Testis (tissue), 3 donors: ENCODE measurements around the gene NKX1-2. TPM values are rescaled to one million over a fixed set of nuclear protein-coding genes. Genes with fewer than 3 reads are reported as not detected.

Source experiments
- DNase-seq: peaks from one replicate; pipeline ENCODE4 v3.0.0-alpha.2; 2019
- H3K27ac ChIP-seq, 2 donors: fragments of 200-600 bp; sonication (generic); one replicate each; pipeline ENCODE4 v1.5.1; 2019
- H3K27me3 ChIP-seq: fragments of 200-600 bp; sonication (generic); one replicate; pipeline ENCODE4 v1.5.1; 2019
- H3K36me3 ChIP-seq: fragments of 200-600 bp; sonication (generic); one replicate; pipeline ENCODE4 v1.5.1; 2017; ENCODE audit warnings: low read depth; ENCODE audit errors: missing control alignments
- H3K4me1 ChIP-seq: fragments of 200-600 bp; sonication (generic); one replicate; pipeline ENCODE4 v1.5.1; 2019
- H3K4me3 ChIP-seq, 2 donors: fragments of 200-600 bp; sonication (generic); one replicate each; pipeline ENCODE4 v1.5.1; 2017 to 2019
- H3K9me3 ChIP-seq: fragments of 200-600 bp; sonication (generic); one replicate; pipeline ENCODE4 v1.5.1; 2017
- POLR2A ChIP-seq: fragments of 450-650 bp; IDR thresholded peaks from one replicate; pipeline ENCODE4 v1.6.1; 2017; ENCODE audit warnings: antibody characterized with exemption, mild to moderate bottlenecking, moderate library complexity
- WGBS, 2 donors: methylation state at CpG; one replicate each; pipeline ENCODE4 v1.1.5; 2018; 5-methylcytosine and 5-hydroxymethylcytosine counted together
- intact Hi-C: fragments of 100-400 bp; cut with DNase I; formaldehyde crosslinking; loops from one replicate; pipeline ENCODE4 v1.15.1; 2023; ENCODE audit warnings: low total_unique reads
- polyA plus RNA-seq: library from polyadenylated mRNA; stranded (reverse); fragments of 350-450 nt; fragmentation: Illumina TruSeq; extraction: RNeasy Lipid Tissue Mini Kit (QIAGEN cat#74804); gene quantifications from one replicate; pipeline ENCODE4 v1.2.3, GENCODE V29; 2014; ENCODE audit warnings: low read depth, low replicate concordance; ENCODE audit not compliant: insufficient read depth
- total RNA-seq, 2 donors: library from RNA; depleted of rRNA; stranded (reverse); fragments of >200 nt; gene quantifications; one replicate each; pipeline ENCODE4 v1.2.3, GENCODE V29; 2016
- TF ChIP-seq, protein P1 (sequence below), 3 experiments: fragments of 450-650 bp in 2 of 3; fragments of 200-600 bp in 1 of 3; sonication (generic) in 1 of 3; IDR thresholded peaks; one replicate each; pipeline ENCODE4 v1.5.1; 2016 to 2019; ENCODE audit warnings: antibody characterized with exemption in 3 of 3, mild to moderate bottlenecking in 2 of 3, moderate library complexity in 1 of 3

Gene NKX1-2
- total and polyA plus RNA-seq, 3 donors from 2014 or later: 0.06 to 0.08 TPM; not detected in 1

DNA sequence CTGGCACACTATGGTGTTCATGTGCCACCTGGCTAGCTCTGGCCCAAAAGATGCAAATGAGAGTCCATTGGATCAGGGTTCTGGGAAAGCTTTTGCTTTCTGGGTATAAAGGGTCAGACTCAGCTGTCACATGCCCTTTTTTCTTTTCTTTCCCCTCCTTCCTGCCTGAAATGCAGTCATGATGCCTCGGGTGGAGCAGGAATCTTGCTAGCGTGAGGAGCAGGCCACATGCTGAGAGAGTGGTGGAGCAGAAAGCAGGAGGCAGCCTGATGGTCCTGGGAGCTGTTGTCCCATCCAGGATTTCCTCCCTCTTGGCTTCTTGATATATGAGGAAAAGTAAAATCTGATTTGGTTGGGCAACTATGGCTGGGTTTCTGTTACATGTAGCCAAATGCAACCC, 9.1 kb upstream of the NKX1-2 start:
- 80 to 95% methylated on average over 2 of the region's 2 CpGs for WGBS, 2 donors
- intact Hi-C loops: no loop called here
- TF ChIP-seq POLR2A: no peak
- TF ChIP-seq, protein P1, sequence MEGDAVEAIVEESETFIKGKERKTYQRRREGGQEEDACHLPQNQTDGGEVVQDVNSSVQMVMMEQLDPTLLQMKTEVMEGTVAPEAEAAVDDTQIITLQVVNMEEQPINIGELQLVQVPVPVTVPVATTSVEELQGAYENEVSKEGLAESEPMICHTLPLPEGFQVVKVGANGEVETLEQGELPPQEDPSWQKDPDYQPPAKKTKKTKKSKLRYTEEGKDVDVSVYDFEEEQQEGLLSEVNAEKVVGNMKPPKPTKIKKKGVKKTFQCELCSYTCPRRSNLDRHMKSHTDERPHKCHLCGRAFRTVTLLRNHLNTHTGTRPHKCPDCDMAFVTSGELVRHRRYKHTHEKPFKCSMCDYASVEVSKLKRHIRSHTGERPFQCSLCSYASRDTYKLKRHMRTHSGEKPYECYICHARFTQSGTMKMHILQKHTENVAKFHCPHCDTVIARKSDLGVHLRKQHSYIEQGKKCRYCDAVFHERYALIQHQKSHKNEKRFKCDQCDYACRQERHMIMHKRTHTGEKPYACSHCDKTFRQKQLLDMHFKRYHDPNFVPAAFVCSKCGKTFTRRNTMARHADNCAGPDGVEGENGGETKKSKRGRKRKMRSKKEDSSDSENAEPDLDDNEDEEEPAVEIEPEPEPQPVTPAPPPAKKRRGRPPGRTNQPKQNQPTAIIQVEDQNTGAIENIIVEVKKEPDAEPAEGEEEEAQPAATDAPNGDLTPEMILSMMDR (IDR thresholded peaks at IDR 0.05): no peak

DNA sequence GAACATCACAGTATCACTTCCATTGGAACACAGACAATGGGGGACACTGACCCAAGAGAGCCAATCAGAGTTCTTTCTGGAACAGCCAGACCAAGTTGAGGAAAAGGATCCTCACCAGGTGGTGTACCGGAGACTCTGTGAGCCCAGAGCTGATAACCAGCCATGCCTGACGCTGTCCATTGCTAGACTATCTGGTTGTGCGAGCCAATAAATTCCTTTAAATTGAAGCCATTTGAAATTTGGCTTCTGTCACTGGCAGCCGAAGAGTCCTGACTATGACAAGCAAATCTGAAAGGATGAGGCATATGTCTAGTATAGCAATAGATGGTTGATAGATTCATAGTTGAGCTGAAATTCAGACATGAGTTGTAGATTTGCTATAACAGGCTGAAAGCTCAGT, 8.6 kb upstream of the NKX1-2 start:
- Histone ChIP-seq H3K9me3 (no peaks in the 10 kb centered on the region), H3K27ac (no peak overlapping the region), H3K36me3 (no peaks in the 10 kb centered on the region), H3K4me3 (no peak overlapping the region), H3K4me1 (no peaks in the 10 kb centered on the region), H3K27me3 (no peaks in the 10 kb centered on the region)
- no peak for DNase-seq
- TF ChIP-seq POLR2A: no peak
- TF ChIP-seq, protein P1 (IDR thresholded peaks at IDR 0.05): no peak
- intact Hi-C loops: no loop called here
- 85 to 91% methylated on average over 4 of the region's 4 CpGs for WGBS, 2 donors

More for the DNA sequence above, 9.1 kb upstream of the NKX1-2 start:
- no peak for DNase-seq
- Histone ChIP-seq H3K27ac (no peak overlapping the region), H3K9me3 (no peaks in the 10 kb centered on the region), H3K36me3 (no peaks in the 10 kb centered on the region), H3K27me3 (no peaks in the 10 kb centered on the region), H3K4me3 (no peak overlapping the region), H3K4me1 (no peaks in the 10 kb centered on the region)

DNA sequence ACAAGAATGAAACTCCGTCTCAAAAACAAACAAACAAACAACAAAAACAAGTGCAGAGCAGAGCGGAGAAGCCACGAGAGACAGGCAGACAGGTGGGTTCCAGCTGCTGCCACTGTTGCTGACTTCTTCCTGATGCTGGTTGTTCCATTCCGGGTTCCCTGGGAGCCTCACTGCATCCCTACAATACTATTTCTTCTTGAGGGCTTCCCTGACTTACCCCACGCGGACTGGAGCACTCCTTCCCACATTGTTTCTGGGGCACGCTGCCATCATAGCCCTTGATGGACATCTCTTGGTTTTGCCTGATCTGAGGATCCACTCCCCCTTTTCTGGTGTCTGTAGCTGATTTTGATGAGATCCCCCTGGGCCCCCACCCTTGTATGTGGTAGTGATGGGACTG, 5.6 kb upstream of the NKX1-2 start:
- DNase-seq: no peak
- WGBS, 2 donors: 67 to 72% methylated on average over 7 of the region's 7 CpGs
- intact Hi-C loops: no loop called here
- Histone ChIP-seq H3K36me3 (no peaks in the 10 kb centered on the region), H3K27ac (no peak overlapping the region), H3K4me3 (no peak overlapping the region), H3K4me1 (no peaks in the 10 kb centered on the region), H3K9me3 (no peaks in the 10 kb centered on the region), H3K27me3 (no peaks in the 10 kb centered on the region)
- TF ChIP-seq, protein P1 (IDR thresholded peaks at IDR 0.05): no peak
- TF ChIP-seq POLR2A: no peak

DNA sequence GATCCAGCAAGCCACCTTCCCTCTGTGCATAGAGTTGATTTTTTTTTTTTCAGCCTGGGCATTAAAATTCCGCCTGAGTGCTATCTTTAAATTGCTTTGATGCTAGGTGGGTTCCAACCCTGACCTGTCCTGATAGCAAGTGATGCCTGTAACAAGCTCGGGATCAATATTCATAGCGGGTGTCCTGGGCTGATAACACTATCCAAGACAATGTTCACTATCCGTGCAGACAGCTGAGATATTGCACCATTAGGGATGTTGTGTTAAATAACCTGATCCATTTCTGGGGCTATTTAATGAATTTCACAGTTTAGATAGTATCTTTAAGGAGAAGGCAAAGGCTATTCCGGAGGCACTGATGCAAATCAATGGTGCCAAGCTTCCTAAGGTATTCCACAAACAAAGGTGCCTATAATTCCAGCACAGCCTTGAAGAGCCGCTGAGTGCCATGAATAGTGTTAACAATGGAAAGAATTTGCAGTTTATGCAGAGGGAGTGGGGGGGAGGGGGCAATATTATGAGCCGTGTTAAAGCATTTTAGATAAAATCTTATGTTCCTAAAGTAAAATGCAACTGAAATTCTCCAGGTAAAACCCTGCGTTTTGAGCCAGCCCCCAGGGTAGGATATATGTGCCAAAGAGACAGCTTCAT, 4.2 kb upstream of the NKX1-2 start:
- no peak for TF ChIP-seq POLR2A
- TF ChIP-seq, protein P1 (IDR thresholded peaks at IDR 0.05): no peak
- Histone ChIP-seq H3K27me3 (peaks cover under 1% of the 10 kb centered on the region), H3K9me3 (no peaks in the 10 kb centered on the region), H3K4me3 (no peak overlapping the region), H3K4me1 (peaks cover 6% of the 10 kb centered on the region), H3K27ac (no peak overlapping the region), H3K36me3 (no peaks in the 10 kb centered on the region)
- no peak for DNase-seq
- intact Hi-C loops: no loop called here
- WGBS, 2 donors: 43 to 51% methylated on average over 8 of the region's 8 CpGs

DNA sequence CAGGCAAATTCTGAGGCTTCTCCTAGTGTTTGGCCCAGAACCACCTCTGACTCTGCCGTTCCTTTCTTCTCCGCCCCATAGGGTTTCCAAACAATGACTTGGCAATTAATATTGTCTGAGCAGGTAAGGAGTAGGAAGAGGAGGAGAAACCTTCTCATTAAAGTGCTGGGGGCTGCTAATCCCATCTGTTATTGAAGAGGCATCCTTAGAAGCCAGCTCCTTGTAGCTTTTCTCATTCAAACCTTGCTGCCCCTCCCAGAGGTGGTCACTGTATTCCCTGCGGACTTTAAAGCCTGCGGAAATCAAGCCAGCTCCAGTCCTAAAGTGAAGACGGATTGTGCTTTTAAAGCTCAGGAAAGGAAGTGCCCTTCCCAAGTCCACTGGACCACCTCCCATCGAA, 1.4 kb upstream of the NKX1-2 start:
- Histone ChIP-seq H3K4me3 (no peak overlapping the region), H3K27me3 (peaks cover 5% of the 10 kb centered on the region), H3K9me3 (no peaks in the 10 kb centered on the region), H3K27ac (no peak overlapping the region), H3K4me1 (peaks cover 15% of the 10 kb centered on the region), H3K36me3 (no peaks in the 10 kb centered on the region)
- 41 to 46% methylated on average over 6 of the region's 6 CpGs for WGBS, 2 donors
- DNase-seq: no peak
- TF ChIP-seq, protein P1 (IDR thresholded peaks at IDR 0.05): no peak
- no peak for TF ChIP-seq POLR2A
- intact Hi-C loops: no loop called here
